ENCODE measurements around the gene ZNF524. TPM values are rescaled to one million over a fixed set of nuclear protein-coding genes. Genes with fewer than 3 reads are reported as not detected.
A peak's percentile ranks its signal among the peaks of the same experiment; 100 is the strongest.

ZNF524 gene
- total and polyA plus RNA-seq, 9 of the 15 experiments (the other 6 are each of a cell fraction or from before 2014, with no cell fraction given) = 0.08 to 15.6 (median 2.9) TPM

DNA sequence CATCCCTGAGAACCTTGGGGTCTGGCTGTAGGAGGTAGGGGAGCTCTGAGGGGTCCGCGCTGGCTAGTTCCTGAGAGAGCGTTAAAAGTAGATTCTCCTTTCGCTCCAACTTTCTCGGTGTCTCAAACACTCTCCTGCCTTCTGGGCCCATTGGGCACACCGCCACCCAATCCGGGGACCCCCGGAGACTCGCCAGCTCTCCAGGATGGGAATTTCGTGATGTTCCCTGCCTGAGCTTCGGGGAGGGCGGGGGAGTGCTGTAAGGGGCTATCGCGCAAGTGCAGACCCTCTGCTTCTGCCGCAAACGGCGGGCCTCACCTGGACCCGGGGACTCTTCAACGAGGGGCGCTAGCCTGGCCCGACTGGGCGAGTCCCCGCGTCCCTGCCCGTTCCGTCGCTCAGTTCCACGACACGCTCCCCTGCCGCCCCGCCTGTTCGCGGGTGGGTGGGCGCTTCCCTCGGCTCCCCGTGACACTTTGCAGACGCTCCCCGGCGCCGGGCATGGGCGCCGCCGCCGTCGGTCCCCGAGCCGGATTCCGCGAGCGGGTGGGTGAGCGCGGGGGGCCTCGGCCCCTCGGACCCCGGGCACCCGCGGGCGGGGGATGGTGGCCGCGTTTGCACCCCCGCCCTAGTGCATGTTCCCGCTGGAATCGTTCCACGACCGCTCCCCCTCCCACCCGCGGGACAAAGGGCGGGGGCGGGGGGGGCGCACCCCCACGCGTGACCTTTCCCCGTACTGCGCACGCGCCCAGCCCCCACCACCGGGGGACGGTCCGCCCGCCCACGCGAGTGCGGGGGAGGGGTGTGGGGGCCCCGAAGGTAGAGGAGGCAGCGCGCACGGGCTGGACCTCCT is 47.9 kb downstream of the ZNF524 start, which contains the start of gene CCDC106 (continued):
- TF ChIP-seq, protein P1, sequence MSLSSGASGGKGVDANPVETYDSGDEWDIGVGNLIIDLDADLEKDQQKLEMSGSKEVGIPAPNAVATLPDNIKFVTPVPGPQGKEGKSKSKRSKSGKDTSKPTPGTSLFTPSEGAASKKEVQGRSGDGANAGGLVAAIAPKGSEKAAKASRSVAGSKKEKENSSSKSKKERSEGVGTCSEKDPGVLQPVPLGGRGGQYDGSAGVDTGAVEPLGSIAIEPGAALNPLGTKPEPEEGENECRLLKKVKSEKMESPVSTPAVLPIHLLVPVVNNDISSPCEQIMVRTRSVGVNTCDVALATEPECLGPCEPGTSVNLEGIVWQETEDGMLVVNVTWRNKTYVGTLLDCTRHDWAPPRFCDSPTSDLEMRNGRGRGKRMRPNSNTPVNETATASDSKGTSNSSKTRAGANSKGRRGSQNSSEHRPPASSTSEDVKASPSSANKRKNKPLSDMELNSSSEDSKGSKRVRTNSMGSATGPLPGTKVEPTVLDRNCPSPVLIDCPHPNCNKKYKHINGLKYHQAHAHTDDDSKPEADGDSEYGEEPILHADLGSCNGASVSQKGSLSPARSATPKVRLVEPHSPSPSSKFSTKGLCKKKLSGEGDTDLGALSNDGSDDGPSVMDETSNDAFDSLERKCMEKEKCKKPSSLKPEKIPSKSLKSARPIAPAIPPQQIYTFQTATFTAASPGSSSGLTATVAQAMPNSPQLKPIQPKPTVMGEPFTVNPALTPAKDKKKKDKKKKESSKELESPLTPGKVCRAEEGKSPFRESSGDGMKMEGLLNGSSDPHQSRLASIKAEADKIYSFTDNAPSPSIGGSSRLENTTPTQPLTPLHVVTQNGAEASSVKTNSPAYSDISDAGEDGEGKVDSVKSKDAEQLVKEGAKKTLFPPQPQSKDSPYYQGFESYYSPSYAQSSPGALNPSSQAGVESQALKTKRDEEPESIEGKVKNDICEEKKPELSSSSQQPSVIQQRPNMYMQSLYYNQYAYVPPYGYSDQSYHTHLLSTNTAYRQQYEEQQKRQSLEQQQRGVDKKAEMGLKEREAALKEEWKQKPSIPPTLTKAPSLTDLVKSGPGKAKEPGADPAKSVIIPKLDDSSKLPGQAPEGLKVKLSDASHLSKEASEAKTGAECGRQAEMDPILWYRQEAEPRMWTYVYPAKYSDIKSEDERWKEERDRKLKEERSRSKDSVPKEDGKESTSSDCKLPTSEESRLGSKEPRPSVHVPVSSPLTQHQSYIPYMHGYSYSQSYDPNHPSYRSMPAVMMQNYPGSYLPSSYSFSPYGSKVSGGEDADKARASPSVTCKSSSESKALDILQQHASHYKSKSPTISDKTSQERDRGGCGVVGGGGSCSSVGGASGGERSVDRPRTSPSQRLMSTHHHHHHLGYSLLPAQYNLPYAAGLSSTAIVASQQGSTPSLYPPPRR (CRISPR knock-in tag; IDR thresholded peaks at IDR 0.05; ENCODE audit: borderline replicate concordance) = no peak
- TF ChIP-seq JUND (IDR thresholded peaks at IDR 0.05; ENCODE audit: borderline replicate concordance, low read depth, low read length) = 0 out of 2 replicates have a peak, but pooled peaks have one; percentile 3
- no peak for TF ChIP-seq JUND (tag; IDR thresholded peaks at IDR 0.05; ENCODE audit: borderline replicate concordance, low read depth, low read length)
- TF ChIP-seq, protein P2, sequence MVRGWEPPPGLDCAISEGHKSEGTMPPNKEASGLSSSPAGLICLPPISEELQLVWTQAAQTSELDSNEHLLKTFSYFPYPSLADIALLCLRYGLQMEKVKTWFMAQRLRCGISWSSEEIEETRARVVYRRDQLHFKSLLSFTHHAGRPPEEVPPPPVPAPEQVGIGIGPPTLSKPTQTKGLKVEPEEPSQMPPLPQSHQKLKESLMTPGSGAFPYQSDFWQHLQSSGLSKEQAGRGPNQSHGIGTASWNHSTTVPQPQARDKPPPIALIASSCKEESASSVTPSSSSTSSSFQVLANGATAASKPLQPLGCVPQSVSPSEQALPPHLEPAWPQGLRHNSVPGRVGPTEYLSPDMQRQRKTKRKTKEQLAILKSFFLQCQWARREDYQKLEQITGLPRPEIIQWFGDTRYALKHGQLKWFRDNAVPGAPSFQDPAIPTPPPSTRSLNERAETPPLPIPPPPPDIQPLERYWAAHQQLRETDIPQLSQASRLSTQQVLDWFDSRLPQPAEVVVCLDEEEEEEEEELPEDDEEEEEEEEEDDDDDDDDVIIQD (CRISPR knock-in tag; IDR thresholded peaks at IDR 0.05) = no peak
- TF ChIP-seq PCBP1 (IDR thresholded peaks at IDR 0.05; ENCODE audit: low read depth, low read length, poor library complexity, severe bottlenecking) = peak; percentile 89
- peak; percentile 91 for TF ChIP-seq FIP1L1 (IDR thresholded peaks at IDR 0.05; ENCODE audit: low read depth, low read length, poor library complexity, severe bottlenecking)
- TF ChIP-seq, protein P3, sequence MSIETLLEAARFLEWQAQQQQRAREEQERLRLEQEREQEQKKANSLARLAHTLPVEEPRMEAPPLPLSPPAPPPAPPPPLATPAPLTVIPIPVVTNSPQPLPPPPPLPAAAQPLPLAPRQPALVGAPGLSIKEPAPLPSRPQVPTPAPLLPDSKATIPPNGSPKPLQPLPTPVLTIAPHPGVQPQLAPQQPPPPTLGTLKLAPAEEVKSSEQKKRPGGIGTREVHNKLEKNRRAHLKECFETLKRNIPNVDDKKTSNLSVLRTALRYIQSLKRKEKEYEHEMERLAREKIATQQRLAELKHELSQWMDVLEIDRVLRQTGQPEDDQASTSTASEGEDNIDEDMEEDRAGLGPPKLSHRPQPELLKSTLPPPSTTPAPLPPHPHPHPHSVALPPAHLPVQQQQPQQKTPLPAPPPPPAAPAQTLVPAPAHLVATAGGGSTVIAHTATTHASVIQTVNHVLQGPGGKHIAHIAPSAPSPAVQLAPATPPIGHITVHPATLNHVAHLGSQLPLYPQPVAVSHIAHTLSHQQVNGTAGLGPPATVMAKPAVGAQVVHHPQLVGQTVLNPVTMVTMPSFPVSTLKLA (conservative IDR thresholded peaks at IDR 0.05) = peak; percentile 27 to 83; a peak in 3 of 4 replicates
- TF ChIP-seq GABPB1 (CRISPR knock-in tag; IDR thresholded peaks at IDR 0.05) = peak; percentile 41
- no peak for TF ChIP-seq PURB (CRISPR knock-in tag; IDR thresholded peaks at IDR 0.05; ENCODE audit: low read depth)
- no peak for TF ChIP-seq ZSCAN32 (CRISPR knock-in tag; IDR thresholded peaks at IDR 0.05)
- TF ChIP-seq, protein P4, sequence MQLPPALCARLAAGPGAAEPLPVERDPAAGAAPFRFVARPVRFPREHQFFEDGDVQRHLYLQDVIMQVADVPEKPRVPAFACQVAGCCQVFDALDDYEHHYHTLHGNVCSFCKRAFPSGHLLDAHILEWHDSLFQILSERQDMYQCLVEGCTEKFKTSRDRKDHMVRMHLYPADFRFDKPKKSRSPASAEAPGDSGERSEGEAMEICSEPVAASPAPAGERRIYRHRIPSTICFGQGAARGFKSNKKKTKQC (CRISPR knock-in tag; IDR thresholded peaks at IDR 0.05) = peak; percentile 55; the same call in 1 of the 2 replicates
- TF ChIP-seq PTRF (tag; IDR thresholded peaks at IDR 0.05) = no peak
- peak; percentile 62 for TF ChIP-seq CXXC5 (CRISPR knock-in tag; IDR thresholded peaks at IDR 0.05)
- peak; percentile 80 for TF ChIP-seq RBM22 (IDR thresholded peaks at IDR 0.05; ENCODE audit: low read depth, low read length, poor library complexity, severe bottlenecking)
- TF ChIP-seq NEUROD1 (IDR thresholded peaks at IDR 0.05; ENCODE audit: borderline replicate concordance, low read depth, low read length, partially characterized antibody) = peak; percentile 91
- TF ChIP-seq ZNF561 (CRISPR knock-in tag; conservative IDR thresholded peaks at IDR 0.05) = no peak
- TF ChIP-seq ZNF347 (CRISPR knock-in tag; IDR thresholded peaks at IDR 0.05; ENCODE audit: low read depth) = no peak
- no peak for TF ChIP-seq ATF1 (CRISPR knock-in tag; IDR thresholded peaks at IDR 0.05)
- TF ChIP-seq ATF1 (tag; IDR thresholded peaks at IDR 0.05) = peak; percentile 59
